Measurements from ENCODE around the gene ASPN.

Gene ASPN

GRCh38 chr9:92407818-92408217 lies 74.5 kb downstream of the ASPN start:
- DNase-seq, result no peak

- no peak for DNase-seq
Observed at GRCh38 chr9:92406477-92406876, 75.8 kb downstream of the ASPN start.
